ENCODE results near the gene ASTN2.

GRCh38 chr9:116913536-116913935, 501.3 kb downstream of the ASTN2 start:
- TF ChIP-seq EZH2 (IDR thresholded peaks at IDR 0.05; ENCODE audit: insufficient read depth, poor library complexity, severe bottlenecking): no peak
- no peak for TF ChIP-seq EZH2phosphoT487 (IDR thresholded peaks at IDR 0.05; ENCODE audit: insufficient read depth, low read depth)

Measured in GM23248 (cell line).